ENCODE results near the gene SCYGR2. TPM values are rescaled to one million over a fixed set of nuclear protein-coding genes. Genes with fewer than 3 reads are reported as not detected.

Gene SCYGR2
- total and polyA plus RNA-seq, 7 experiments from 2014 or later = not detected

- Histone ChIP-seq H3K27ac (ENCODE audit: low read depth, low read length) (no peak overlapping the region), H3K9me3 (ENCODE audit: control insufficient read depth in 2 of 3, low read length in 3 of 3) (no peaks in the 10 kb centered on the region), H3K4me1 (ENCODE audit: control insufficient read depth in 2 of 2, insufficient read depth in 2 of 2, low read length in 2 of 2) (no peaks in the 10 kb centered on the region), H3K27me3 (ENCODE audit: control insufficient read depth in 2 of 2, insufficient read depth in 2 of 2, low read length in 2 of 2) (no peaks in the 10 kb centered on the region), H3K36me3 (ENCODE audit: control insufficient read depth in 2 of 3, insufficient read depth in 3 of 3, low read length in 3 of 3) (no peaks in the 10 kb centered on the region), H3K4me3 (ENCODE audit: low read length) (no peak overlapping the region)
- Mint-ChIP-seq H3K4me1 (no peaks in the 10 kb centered on the region), H3K27ac (no peak overlapping the region), H3K4me3 (no peak overlapping the region), H3K27me3 (peaks cover 0 to 18% (median 9%) of the 10 kb centered on the region in 5 donors), H3K36me3 (no peaks in the 10 kb centered on the region), H3K9me3 (no peaks in the 10 kb centered on the region)
- ChIA-PET POLR2A (no interaction called here), CTCF (no interaction called here)
- DNase-seq (no peak), ATAC-seq (no peak)
- intact Hi-C loops (cut with micrococcal nuclease) = no loop called here
Observed at GRCh38 chr2:227629435-227629834, 30.7 kb downstream of the SCYGR2 start.

GRCh38 chr2:227630322-227630721, 31.6 kb downstream of the SCYGR2 start:
- intact Hi-C loops (cut with micrococcal nuclease) = no loop called here
- no peaks in the 10 kb centered on the region for H3K4me1 Mint-ChIP-seq
- H3K27ac Mint-ChIP-seq = no peak overlapping the region
- DNase-seq = no peak
- Histone ChIP-seq H3K4me3 (ENCODE audit: low read length) (no peak overlapping the region), H3K27ac (ENCODE audit: low read depth, low read length) (no peak overlapping the region), H3K36me3 (ENCODE audit: control insufficient read depth in 2 of 3, insufficient read depth in 3 of 3, low read length in 3 of 3) (no peaks in the 10 kb centered on the region), H3K9me3 (ENCODE audit: control insufficient read depth in 2 of 3, low read length in 3 of 3) (no peaks in the 10 kb centered on the region), H3K4me1 (ENCODE audit: control insufficient read depth in 2 of 2, insufficient read depth in 2 of 2, low read length in 2 of 2) (no peaks in the 10 kb centered on the region), H3K27me3 (ENCODE audit: control insufficient read depth in 2 of 2, insufficient read depth in 2 of 2, low read length in 2 of 2) (no peaks in the 10 kb centered on the region)
- no peaks in the 10 kb centered on the region for H3K9me3 Mint-ChIP-seq
- H3K36me3 Mint-ChIP-seq = no peaks in the 10 kb centered on the region
- peaks cover 0 to 20% (median 9%) of the 10 kb centered on the region in 5 donors for H3K27me3 Mint-ChIP-seq
- no peak overlapping the region for H3K4me3 Mint-ChIP-seq
- POLR2A ChIA-PET = no interaction called here
- CTCF ChIA-PET = no interaction called here
- no peak for ATAC-seq

GRCh38 chr2:227632827-227633226, 34.1 kb downstream of the SCYGR2 start:
- H3K4me3 ChIP-seq (ENCODE audit: low read length) = no peak overlapping the region
- peaks cover 0 to 21% (median 9%) of the 10 kb centered on the region in 5 donors for H3K27me3 Mint-ChIP-seq
- no peaks in the 10 kb centered on the region for H3K9me3 Mint-ChIP-seq
- H3K4me3 Mint-ChIP-seq = no peak overlapping the region
- no peaks in the 10 kb centered on the region for H3K36me3 ChIP-seq (ENCODE audit: control insufficient read depth in 2 of 3, insufficient read depth in 3 of 3, low read length in 3 of 3)
- DNase-seq (no peak), ATAC-seq (no peak)
- intact Hi-C loops (cut with micrococcal nuclease) = no loop called here
- H3K27ac Mint-ChIP-seq = no peak overlapping the region
- CTCF ChIA-PET = no interaction called here
- POLR2A ChIA-PET = no interaction called here
- H3K4me1 ChIP-seq (ENCODE audit: control insufficient read depth in 2 of 2, insufficient read depth in 2 of 2, low read length in 2 of 2) = no peaks in the 10 kb centered on the region
- H3K4me1 Mint-ChIP-seq = no peaks in the 10 kb centered on the region
- H3K27me3 ChIP-seq (ENCODE audit: control insufficient read depth in 2 of 2, insufficient read depth in 2 of 2, low read length in 2 of 2) = no peaks in the 10 kb centered on the region
- H3K36me3 Mint-ChIP-seq = no peaks in the 10 kb centered on the region
- H3K9me3 ChIP-seq (ENCODE audit: control insufficient read depth in 2 of 3, low read length in 3 of 3) = no peaks in the 10 kb centered on the region
- H3K27ac ChIP-seq (ENCODE audit: low read depth, low read length) = no peak overlapping the region

- intact Hi-C loops (cut with micrococcal nuclease) = no loop called here
- Histone ChIP-seq H3K4me3 (ENCODE audit: low read length) (no peak overlapping the region), H3K4me1 (ENCODE audit: control insufficient read depth in 2 of 2, insufficient read depth in 2 of 2, low read length in 2 of 2) (no peaks in the 10 kb centered on the region), H3K9me3 (ENCODE audit: control insufficient read depth in 2 of 3, low read length in 3 of 3) (no peaks in the 10 kb centered on the region), H3K36me3 (ENCODE audit: control insufficient read depth in 2 of 3, insufficient read depth in 3 of 3, low read length in 3 of 3) (no peaks in the 10 kb centered on the region), H3K27ac (ENCODE audit: low read depth, low read length) (no peak overlapping the region), H3K27me3 (ENCODE audit: control insufficient read depth in 2 of 2, insufficient read depth in 2 of 2, low read length in 2 of 2) (no peaks in the 10 kb centered on the region)
- Mint-ChIP-seq H3K9me3 (no peaks in the 10 kb centered on the region), H3K4me1 (no peaks in the 10 kb centered on the region), H3K36me3 (no peaks in the 10 kb centered on the region), H3K27me3 (peaks cover 0 to 16% (median 9%) of the 10 kb centered on the region in 5 donors), H3K27ac (no peak overlapping the region), H3K4me3 (no peak overlapping the region)
- no peak for ATAC-seq
- ChIA-PET POLR2A (no interaction called here), CTCF (no interaction called here)
- DNase-seq = no peak
Observed at GRCh38 chr2:227634201-227634600, 35.5 kb downstream of the SCYGR2 start.

- Histone ChIP-seq H3K4me1 (ENCODE audit: control insufficient read depth in 2 of 2, insufficient read depth in 2 of 2, low read length in 2 of 2) (no peaks in the 10 kb centered on the region), H3K9me3 (ENCODE audit: control insufficient read depth in 2 of 3, low read length in 3 of 3) (no peaks in the 10 kb centered on the region), H3K36me3 (ENCODE audit: control insufficient read depth in 2 of 3, insufficient read depth in 3 of 3, low read length in 3 of 3) (no peaks in the 10 kb centered on the region), H3K4me3 (ENCODE audit: low read length) (no peak overlapping the region), H3K27ac (ENCODE audit: low read depth, low read length) (no peak overlapping the region), H3K27me3 (ENCODE audit: control insufficient read depth in 2 of 2, insufficient read depth in 2 of 2, low read length in 2 of 2) (no peaks in the 10 kb centered on the region)
- intact Hi-C loops (cut with micrococcal nuclease) = no loop called here
- POLR2A ChIA-PET = no interaction called here
- CTCF ChIA-PET = no interaction called here
- peaks cover 3 to 9% (median 6%) of the 10 kb centered on the region in 5 donors for H3K27me3 Mint-ChIP-seq
- H3K27ac Mint-ChIP-seq = no peak overlapping the region
- no peak overlapping the region for H3K4me3 Mint-ChIP-seq
- no peak for ATAC-seq
- H3K4me1 Mint-ChIP-seq = no peaks in the 10 kb centered on the region
- H3K9me3 Mint-ChIP-seq = no peaks in the 10 kb centered on the region
- no peaks in the 10 kb centered on the region for H3K36me3 Mint-ChIP-seq
- no peak for DNase-seq
Observed at GRCh38 chr2:227642656-227643055, 44.0 kb downstream of the SCYGR2 start.

GRCh38 chr2:227643990-227644551, 45.4 kb downstream of the SCYGR2 start:
- no peak for DNase-seq
- no peaks in the 10 kb centered on the region for H3K9me3 ChIP-seq (ENCODE audit: control insufficient read depth in 2 of 3, low read length in 3 of 3)
- no peak overlapping the region for H3K4me3 ChIP-seq (ENCODE audit: low read length)
- Mint-ChIP-seq H3K36me3 (no peaks in the 10 kb centered on the region), H3K9me3 (no peaks in the 10 kb centered on the region), H3K4me1 (no peaks in the 10 kb centered on the region), H3K27me3 (peaks cover 0 to 12% (median 11%) of the 10 kb centered on the region in 5 donors), H3K4me3 (no peak overlapping the region), H3K27ac (no peak overlapping the region)
- H3K4me1 ChIP-seq (ENCODE audit: control insufficient read depth in 2 of 2, insufficient read depth in 2 of 2, low read length in 2 of 2) = no peaks in the 10 kb centered on the region
- no peak overlapping the region for H3K27ac ChIP-seq (ENCODE audit: low read depth, low read length)
- CTCF ChIA-PET = no interaction called here
- ATAC-seq = no peak
- H3K36me3 ChIP-seq (ENCODE audit: control insufficient read depth in 2 of 3, insufficient read depth in 3 of 3, low read length in 3 of 3) = no peaks in the 10 kb centered on the region
- intact Hi-C loops (cut with micrococcal nuclease) = no loop called here
- POLR2A ChIA-PET = no interaction called here
- no peaks in the 10 kb centered on the region for H3K27me3 ChIP-seq (ENCODE audit: control insufficient read depth in 2 of 2, insufficient read depth in 2 of 2, low read length in 2 of 2)
